Activated T-helper 17 cell treated with anti-CD3 and anti-CD28 coated beads, Interleukin-2, amount 50 U/mL, for 72 hours (primary cell): ENCODE measurements around the gene CAVIN1. TPM values are rescaled to one million over a fixed set of nuclear protein-coding genes. Genes with fewer than 3 reads are reported as not detected.
A peak's percentile ranks its signal among the peaks of the same experiment; 100 is the strongest.
"Not testable (repeated sequence)": the region's sequence is repeated elsewhere in the genome, so short reads cannot be mapped to it uniquely, and the experiment has no call there.

Experiments used
- ATAC-seq: fragments of 150-1000 bp; cut with Tn5 transposase; replicated peaks from 2 replicates; pipeline ENCODE4 v1.10.0; 2021; ENCODE audit warnings: mild to moderate bottlenecking, moderate library complexity
- H3K27ac Mint-ChIP-seq: one replicate; pipeline ENCODE4 v1.8.0; 2022; ENCODE audit warnings: mixed read lengths
- H3K27me3 Mint-ChIP-seq: one replicate; pipeline ENCODE4 v1.8.0; 2022; ENCODE audit warnings: mixed read lengths
- H3K36me3 Mint-ChIP-seq: one replicate; pipeline ENCODE4 v1.8.0; 2022; ENCODE audit warnings: low read depth, mild to moderate bottlenecking, mixed read lengths
- H3K4me1 Mint-ChIP-seq: one replicate; pipeline ENCODE4 v1.8.0; 2022; ENCODE audit warnings: mixed read lengths
- H3K4me3 Mint-ChIP-seq: one replicate; pipeline ENCODE4 v1.8.0; 2022; ENCODE audit warnings: mild to moderate bottlenecking, mixed read lengths
- H3K9me3 Mint-ChIP-seq: one replicate; pipeline ENCODE4 v1.8.0; 2022; ENCODE audit warnings: mixed read lengths
- total RNA-seq, 2 donors: library from RNA; stranded (reverse); gene quantifications; one replicate each; pipeline ENCODE4 v1.2.3, GENCODE V29; 2022

CAVIN1 gene, protein sequence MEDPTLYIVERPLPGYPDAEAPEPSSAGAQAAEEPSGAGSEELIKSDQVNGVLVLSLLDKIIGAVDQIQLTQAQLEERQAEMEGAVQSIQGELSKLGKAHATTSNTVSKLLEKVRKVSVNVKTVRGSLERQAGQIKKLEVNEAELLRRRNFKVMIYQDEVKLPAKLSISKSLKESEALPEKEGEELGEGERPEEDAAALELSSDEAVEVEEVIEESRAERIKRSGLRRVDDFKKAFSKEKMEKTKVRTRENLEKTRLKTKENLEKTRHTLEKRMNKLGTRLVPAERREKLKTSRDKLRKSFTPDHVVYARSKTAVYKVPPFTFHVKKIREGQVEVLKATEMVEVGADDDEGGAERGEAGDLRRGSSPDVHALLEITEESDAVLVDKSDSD
- 1 to 10 TPM; 2.5 to 6.1 TPM for total RNA-seq

DNA sequence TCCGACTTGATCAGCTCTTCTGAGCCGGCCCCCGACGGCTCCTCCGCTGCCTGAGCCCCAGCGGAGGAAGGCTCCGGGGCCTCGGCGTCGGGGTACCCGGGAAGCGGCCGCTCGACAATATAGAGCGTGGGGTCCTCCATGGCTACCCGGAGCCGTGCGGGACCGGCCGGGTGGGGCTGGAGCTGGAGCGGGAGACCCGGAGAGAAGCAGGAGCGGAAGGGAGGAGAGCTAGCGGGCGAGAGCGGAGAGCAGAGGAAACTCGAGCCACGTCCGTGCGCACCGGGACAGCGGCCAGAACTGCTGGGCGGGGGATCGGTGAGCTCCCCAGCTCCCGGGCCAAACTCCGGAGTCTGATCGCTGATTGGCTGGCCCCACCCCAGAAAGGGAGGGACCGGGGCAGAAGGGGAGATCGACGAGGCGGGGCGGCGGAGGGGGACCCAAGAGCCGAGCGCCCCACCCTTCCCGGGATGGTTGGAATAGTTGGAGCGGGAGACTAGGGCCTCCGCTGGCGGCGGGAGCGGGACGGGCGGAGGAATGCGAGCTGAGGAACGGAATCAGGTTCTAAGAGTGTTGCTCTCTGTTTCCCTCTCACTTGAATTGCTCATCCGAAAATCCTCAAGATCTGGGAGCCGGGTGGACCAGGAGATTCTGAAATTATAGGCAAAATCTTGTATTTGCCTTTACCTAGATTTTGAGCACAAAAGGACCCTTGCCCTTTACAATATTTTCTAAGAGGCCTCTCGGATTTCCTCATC is at the start of gene CAVIN1:
Gene CAVIN1, minus strand, starts transcription at position 299 of the 755 bp plus-strand sequence. Its CDS starts 159 bp downstream, at position 140.
- no peaks in the 10 kb centered on the region for H3K9me3 Mint-ChIP-seq
- H3K4me1 Mint-ChIP-seq, result peaks cover 14% of the 10 kb centered on the region
- no peaks in the 10 kb centered on the region for H3K36me3 Mint-ChIP-seq
- H3K4me3 Mint-ChIP-seq, result peak within 1 kb of the TSS; percentile 88
- peaks cover 7% of the 10 kb centered on the region for H3K27me3 Mint-ChIP-seq
- ATAC-seq, result peak; percentile 61
- no peak within 1 kb of the TSS for H3K27ac Mint-ChIP-seq

DNA sequence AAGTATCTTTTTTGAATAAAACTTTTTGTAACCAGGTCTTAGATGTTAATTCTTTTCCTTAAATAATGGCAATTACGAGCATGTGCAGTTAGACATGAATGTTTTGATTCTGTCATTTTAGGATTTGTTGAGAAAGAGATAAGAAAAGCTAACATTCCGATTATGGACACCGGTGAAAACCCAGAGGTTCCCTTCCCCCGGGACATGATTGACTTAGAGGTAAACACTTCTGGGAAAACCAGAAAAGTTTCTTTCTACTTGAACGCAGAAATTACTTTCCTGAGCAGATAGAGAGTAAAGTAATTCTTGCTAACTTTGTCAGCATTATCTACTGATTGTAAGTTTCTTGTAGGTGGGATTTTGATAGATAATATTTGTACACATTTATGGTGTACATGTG is 44.8 kb upstream of the CAVIN1 start:
- no peak for ATAC-seq
- Mint-ChIP-seq H3K4me3 (no peak overlapping the region), H3K27me3 (no peaks in the 10 kb centered on the region), H3K27ac (no peak overlapping the region), H3K4me1 (no peaks in the 10 kb centered on the region), H3K9me3 (no peaks in the 10 kb centered on the region), H3K36me3 (peaks cover 79% of the 10 kb centered on the region)

DNA sequence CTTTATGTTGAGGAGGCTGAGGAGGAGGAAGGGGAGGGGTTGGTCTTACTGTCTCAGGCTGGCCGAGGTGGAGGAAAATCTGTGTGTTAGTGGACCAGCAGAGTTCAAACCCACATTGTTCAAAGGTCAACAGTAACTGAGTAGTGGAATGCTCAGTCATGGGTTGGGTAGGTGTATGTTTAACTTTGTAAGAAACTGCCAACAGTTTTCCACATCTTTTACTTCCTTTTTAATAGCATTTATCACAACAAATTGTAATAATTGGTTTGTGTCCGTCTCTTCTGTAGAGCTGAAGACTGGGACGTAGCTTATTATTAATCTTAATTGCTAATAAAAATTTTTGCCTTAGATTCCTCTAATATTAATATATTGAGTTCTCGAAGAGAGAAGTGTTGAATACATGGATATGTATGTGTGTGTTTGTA is 40.9 kb upstream of the CAVIN1 start:
- Mint-ChIP-seq H3K4me1 (peaks cover 13% of the 10 kb centered on the region), H3K9me3 (no peaks in the 10 kb centered on the region), H3K27me3 (no peaks in the 10 kb centered on the region), H3K36me3 (peaks cover 53% of the 10 kb centered on the region), H3K4me3 (no peak overlapping the region), H3K27ac (no peak overlapping the region)
- ATAC-seq, result no peak

DNA sequence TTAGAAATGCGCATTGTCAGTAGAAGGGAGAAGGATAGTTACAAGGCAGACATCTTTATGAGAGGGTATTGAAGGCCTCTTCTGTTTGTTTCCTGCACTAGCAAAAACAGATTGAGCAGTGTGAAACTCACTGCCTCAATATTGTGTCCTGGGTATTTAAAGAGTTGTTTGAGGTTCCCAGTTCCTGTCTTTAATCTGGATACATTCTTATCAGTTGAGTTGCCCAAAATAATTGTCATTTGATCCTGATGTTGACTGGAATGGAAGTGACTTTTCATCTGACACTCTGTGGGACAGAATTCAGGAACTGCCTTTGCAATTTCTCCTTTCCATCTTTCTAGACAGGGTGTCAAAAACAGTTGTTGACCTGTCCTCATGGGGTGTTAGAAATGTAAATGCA is 37.3 kb upstream of the CAVIN1 start:
- H3K9me3 Mint-ChIP-seq, result no peaks in the 10 kb centered on the region
- no peak overlapping the region for H3K27ac Mint-ChIP-seq
- no peaks in the 10 kb centered on the region for H3K27me3 Mint-ChIP-seq
- peak overlapping the region; percentile 97 for H3K4me3 Mint-ChIP-seq
- peaks cover 23% of the 10 kb centered on the region for H3K36me3 Mint-ChIP-seq
- peaks cover 31% of the 10 kb centered on the region for H3K4me1 Mint-ChIP-seq
- no peak for ATAC-seq

DNA sequence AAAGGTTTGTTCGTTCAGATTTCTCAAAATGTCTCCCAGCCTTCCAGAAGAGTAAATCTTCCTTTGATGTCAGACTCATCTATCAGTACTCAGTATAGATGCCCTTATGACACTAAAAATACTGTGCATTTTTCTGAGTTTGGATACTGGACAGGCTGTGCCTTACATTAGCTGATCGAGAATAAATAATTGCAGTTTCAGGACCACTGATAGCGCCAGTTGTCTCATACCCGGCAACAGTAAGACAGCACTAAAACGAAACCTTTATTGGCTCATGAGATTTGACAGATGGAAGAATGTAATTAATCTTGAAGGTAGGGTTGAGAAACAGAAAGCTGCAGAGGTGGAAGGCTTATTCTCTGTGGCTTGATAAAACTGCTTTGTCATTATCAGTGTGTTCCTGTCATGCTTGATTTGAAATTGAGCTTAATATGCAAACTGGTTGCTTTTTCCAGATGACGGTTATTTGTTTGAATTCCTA is 36.8 kb upstream of the CAVIN1 start:
- H3K27me3 Mint-ChIP-seq, result no peaks in the 10 kb centered on the region
- peak overlapping the region; percentile 97 for H3K4me3 Mint-ChIP-seq
- H3K4me1 Mint-ChIP-seq, result peaks cover 31% of the 10 kb centered on the region
- H3K27ac Mint-ChIP-seq, result peak overlapping the region; percentile 94
- peaks cover 23% of the 10 kb centered on the region for H3K36me3 Mint-ChIP-seq
- no peaks in the 10 kb centered on the region for H3K9me3 Mint-ChIP-seq
- peak; percentile 40 for ATAC-seq

DNA sequence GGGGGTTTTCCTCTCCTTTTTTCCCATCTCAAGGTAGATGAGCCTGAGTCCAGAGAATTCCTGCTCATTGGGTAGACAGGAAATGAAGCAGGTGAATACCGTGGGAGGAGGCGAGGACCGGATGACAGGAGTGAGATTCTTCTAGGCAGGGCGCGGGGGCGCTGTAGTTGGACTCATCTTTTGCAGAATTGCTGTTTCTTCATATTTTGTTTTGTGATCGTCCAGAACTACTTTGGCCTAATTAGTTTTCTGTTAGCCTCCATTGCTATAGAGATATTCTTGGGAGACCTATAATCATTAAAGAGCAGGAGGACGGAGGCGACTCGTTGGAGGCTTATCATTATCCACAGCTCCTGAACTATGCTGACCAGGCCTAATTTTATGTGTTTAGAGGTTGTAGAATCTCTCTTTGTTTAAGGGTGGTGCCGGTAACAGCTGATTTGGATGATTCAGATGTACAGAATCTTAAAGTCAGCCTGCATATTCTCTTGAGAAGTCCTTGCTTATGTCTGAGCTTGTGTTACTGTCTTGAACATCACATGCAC is 36.3 kb upstream of the CAVIN1 start:
- H3K4me3 Mint-ChIP-seq, result peak overlapping the region; percentile 97
- H3K27ac Mint-ChIP-seq, result peak overlapping the region; percentile 94
- peaks cover 31% of the 10 kb centered on the region for H3K4me1 Mint-ChIP-seq
- H3K9me3 Mint-ChIP-seq, result no peaks in the 10 kb centered on the region
- H3K27me3 Mint-ChIP-seq, result no peaks in the 10 kb centered on the region
- H3K36me3 Mint-ChIP-seq, result peaks cover 23% of the 10 kb centered on the region
- peak; percentile 55 for ATAC-seq

DNA sequence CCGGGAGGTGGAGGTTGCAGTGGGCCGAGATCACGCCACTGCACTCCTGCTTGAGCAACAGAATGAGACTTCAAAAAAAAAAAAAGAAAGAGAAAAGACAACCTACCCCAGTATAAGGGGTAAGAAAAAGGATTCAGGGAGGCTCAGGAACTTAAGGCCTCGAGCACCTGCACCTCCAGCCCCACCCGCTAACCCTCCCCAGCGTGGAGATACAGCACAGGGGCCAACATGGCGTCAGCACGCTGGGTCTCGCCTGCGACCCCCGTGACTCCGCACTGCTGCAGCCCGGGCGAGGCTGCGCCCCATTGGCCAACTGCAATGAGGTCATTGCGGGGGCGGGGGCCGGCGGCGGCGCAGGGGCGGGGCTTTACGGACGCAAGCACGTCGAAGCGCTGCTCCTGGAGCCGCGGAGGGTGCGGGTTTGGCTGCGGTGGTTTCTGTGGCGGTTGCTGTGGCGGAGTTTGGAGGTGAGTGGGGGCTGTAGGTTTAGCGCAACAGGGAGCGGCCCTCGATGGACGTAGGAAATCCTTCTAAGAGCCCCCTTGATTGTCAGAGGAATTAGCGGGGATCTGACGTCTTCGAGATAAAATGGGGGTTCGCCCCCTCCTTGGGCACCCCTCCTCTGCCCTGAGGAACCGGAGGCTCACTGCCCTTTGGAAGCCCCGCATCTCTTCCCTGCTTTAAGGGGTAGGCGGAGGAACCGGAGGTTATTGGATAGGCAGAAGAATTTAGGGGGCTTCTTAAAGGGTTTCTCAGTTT is 35.6 kb upstream of the CAVIN1 start, which contains the start of gene ATP6V0A1:
Gene ATP6V0A1, plus strand, starts transcription at position 382 of the 759 bp plus-strand sequence. CDS start 2,017 bp downstream, outside the sequence.
- no peaks in the 10 kb centered on the region for H3K27me3 Mint-ChIP-seq
- peaks cover 21% of the 10 kb centered on the region for H3K36me3 Mint-ChIP-seq
- peak within 1 kb of the TSS; percentile 94 for H3K27ac Mint-ChIP-seq
- ATAC-seq, result peak; percentile 95
- H3K4me3 Mint-ChIP-seq, result peak within 1 kb of the TSS; percentile 97
- no peaks in the 10 kb centered on the region for H3K9me3 Mint-ChIP-seq
- H3K4me1 Mint-ChIP-seq, result peaks cover 31% of the 10 kb centered on the region

DNA sequence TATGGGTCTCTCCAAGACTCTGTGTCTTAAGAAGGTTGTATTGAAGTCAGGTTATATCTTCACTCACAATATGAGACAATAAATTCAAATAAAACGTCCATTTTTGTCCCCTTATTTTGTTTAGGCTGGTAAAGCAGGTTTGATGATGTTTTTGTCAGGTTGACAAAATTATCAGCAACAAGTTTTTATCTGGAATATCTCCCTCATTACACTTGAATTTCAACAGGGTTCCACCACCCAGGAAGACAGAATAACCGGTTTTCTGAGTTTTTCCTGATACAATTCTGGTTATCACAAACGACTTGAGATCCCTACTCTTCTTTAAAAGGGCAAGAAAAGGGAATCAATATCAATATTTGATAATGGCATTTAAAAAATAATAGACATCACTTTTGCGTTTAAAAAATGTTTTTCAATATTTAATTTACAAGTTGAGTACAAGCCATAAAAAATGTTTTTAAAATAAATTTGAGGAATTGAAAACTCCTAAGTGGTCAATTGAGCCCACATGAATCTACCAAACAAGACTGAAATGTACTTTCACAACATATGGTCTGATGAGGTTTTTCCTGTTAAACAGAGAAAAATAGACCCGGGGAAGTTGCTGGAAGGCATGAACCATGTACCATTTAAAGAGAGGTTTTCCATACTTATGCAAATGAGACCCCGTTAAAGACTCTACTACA is 34.2 kb upstream of the CAVIN1 start:
- no peaks in the 10 kb centered on the region for H3K9me3 Mint-ChIP-seq
- peaks cover 31% of the 10 kb centered on the region for H3K4me1 Mint-ChIP-seq
- peak overlapping the region; percentile 97 for H3K4me3 Mint-ChIP-seq
- no peaks in the 10 kb centered on the region for H3K27me3 Mint-ChIP-seq
- H3K27ac Mint-ChIP-seq, result peak overlapping the region; percentile 42
- ATAC-seq, result no peak
- peaks cover 12% of the 10 kb centered on the region for H3K36me3 Mint-ChIP-seq

DNA sequence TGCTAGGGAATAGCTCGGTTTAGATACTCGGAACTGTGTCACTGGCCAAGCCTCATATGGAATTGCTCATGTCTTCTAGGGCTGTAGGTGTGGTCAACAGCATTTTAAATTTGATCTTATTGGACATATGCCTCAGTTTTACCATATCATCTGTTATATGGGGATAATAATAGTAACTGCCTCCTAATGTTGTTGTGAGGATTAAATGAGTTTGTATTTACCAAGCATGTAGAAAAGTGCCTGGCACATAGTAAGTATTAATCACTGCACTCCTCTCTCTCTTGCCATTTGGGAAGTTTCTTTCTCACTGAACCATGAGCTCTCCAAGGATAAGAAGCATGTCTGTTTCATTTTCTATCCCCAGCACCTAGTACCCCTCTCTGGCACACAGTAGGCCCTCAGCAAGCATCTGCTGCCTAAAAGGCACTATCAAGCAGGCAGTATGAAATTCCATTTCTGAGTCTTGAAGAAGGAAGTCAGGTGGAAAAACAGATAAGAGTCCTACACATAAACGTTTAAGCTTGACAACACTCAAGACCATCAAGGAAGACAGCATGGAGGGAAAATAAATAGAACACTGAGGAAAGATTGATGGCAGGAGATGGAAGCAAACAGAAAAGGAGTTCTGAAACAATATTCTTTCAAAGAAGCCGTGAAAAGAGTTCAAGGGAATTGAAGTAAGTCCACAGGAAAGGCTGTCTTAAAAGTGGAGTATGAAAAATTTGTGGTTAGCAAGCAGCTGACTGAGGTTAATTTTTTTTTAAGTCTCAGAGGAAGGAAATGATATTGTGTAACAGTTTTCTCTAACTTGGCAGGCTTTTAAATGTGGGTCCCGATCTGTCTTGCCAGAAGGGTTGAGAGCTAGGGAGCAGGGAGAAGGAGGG is 33.4 kb upstream of the CAVIN1 start:
- Mint-ChIP-seq H3K9me3 (no peaks in the 10 kb centered on the region), H3K4me3 (peak overlapping the region; percentile 97), H3K27me3 (no peaks in the 10 kb centered on the region), H3K27ac (peak overlapping the region; percentile 0), H3K36me3 (peaks cover 7% of the 10 kb centered on the region), H3K4me1 (peaks cover 31% of the 10 kb centered on the region)
- no peak for ATAC-seq

DNA sequence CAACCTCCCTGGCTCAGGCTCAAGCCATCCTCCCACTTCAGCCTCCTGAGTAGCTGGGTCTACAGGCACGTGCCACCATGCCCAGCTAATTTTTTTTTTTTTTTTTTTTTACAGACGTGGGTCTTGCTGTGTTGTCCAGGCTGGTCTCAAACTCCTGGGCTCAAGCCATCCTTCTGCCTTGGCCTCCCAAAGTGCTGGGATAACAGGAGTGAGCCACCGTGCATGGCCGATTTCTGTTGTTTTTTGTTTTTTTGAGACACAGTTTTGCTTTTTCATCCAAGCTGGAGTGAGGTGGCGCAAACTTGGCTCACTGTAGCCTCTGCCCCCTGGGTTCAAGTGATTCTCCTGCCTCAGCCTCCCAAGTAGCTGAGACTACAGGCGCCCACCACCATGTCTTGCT is 31.9 kb upstream of the CAVIN1 start:
- peaks cover 28% of the 10 kb centered on the region for H3K4me1 Mint-ChIP-seq
- not testable (repeated sequence) for H3K27ac Mint-ChIP-seq, H3K27me3 Mint-ChIP-seq, ATAC-seq, H3K9me3 Mint-ChIP-seq, H3K36me3 Mint-ChIP-seq, H3K4me3 Mint-ChIP-seq

DNA sequence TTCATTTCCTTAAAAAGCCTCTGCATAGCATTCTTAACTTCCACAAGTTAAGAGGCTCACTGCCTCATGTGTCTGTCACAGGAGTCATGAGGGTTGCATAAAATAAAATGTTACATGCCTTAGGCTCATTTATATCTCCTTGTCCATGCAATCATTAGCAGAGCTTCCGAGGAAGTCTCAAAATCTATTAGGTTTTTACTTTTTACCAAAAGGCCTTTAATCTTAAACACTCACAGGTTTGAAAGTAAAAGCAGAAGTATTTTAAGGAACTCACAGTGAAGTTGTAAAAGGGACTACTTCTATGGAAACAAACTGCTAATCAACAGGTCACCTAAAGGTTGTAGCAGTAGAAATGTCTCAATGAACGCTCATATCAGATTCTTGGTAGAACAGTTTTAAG is 30.4 kb upstream of the CAVIN1 start:
- ATAC-seq, result no peak
- no peak overlapping the region for H3K27ac Mint-ChIP-seq
- H3K36me3 Mint-ChIP-seq, result no peaks in the 10 kb centered on the region
- H3K9me3 Mint-ChIP-seq, result no peaks in the 10 kb centered on the region
- H3K27me3 Mint-ChIP-seq, result no peaks in the 10 kb centered on the region
- peaks cover 15% of the 10 kb centered on the region for H3K4me1 Mint-ChIP-seq
- no peak overlapping the region for H3K4me3 Mint-ChIP-seq

DNA sequence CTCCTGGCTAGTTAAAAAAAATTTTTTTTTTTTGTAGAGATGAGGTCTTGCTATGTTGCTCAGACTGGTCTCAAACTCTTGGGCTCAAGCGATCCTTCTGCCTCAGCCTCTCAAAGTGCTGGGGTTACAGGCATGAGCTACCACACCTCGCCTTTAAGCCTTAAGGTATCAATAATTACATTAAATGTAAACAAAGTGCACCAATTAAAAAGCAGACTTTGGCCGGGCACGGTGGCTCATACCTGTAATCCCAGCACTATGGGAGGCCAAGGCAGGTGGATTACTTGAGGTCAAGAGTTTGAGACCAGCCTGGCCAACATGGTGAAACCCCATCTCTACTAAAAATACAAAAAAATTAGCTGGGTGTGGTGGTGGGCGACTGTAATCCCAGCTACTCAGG is 28.2 kb upstream of the CAVIN1 start:
- not testable (repeated sequence) for H3K4me1 Mint-ChIP-seq, H3K4me3 Mint-ChIP-seq, H3K27me3 Mint-ChIP-seq, H3K27ac Mint-ChIP-seq, ATAC-seq, H3K9me3 Mint-ChIP-seq, H3K36me3 Mint-ChIP-seq

DNA sequence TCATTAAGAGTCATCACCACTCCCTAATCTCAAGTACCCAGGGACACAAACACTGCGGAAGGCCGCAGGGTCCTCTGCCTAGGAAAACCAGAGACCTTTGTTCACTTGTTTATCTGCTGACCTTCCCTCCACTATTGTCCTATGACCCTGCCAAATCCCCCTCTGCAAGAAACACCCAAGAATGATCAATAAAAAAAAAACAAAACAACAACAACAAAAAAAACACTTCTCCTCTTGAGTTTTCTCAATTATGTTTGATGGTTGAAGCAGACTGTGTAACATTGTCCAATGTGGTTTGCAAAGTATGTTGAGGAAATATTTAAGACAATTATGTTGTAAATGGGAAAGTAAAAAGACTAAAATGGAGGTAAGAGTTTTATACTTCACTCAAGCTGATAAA is 26.8 kb upstream of the CAVIN1 start:
- not testable (repeated sequence) for ATAC-seq, H3K27me3 Mint-ChIP-seq, H3K27ac Mint-ChIP-seq, H3K9me3 Mint-ChIP-seq, H3K36me3 Mint-ChIP-seq, H3K4me3 Mint-ChIP-seq, H3K4me1 Mint-ChIP-seq
